Measurements from ENCODE around the gene MAD1L1.

MAD1L1 gene

DNA sequence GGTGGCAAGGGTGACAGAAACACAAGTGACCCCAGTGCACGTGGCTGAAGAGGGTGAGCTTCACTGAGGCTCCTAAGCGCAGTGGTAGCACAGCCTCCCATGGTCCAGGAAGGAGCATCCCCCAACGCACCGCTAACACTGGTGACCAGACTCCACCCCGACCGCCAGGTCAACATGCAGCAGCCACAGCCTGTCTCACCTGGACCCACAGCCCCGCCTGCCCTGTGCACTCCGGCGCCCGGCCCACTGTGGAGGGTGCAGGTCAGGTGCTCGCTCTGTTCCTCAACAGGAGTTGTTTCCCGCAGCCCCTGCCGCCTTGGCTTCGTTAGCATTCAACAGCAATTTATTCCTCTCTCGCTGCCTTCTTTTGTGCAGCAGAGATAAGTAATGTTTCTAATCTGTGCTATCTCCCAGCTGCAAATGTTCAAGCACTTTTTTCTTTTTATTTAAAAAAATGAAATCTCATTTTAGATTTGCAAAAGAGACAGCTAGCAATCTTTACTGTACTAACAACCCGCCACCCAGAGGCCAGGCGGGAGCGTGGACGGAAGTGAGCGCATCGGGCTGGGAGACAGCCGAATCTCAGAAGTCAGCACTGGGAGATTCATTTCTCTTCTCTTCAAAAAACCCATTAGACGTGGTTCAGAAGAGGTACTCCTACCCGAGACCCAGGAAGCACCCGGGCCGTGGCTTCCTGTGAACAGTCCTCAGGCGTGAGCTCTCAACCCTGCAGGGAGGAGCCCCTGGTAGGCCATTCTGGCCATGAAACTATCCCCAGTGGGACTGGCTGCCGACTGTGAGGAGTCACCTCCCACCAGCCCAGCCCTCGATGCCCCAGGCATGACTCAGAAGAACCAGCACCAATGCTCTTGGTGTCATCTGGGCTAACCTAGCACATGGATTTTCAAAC is 133.4 kb downstream of the MAD1L1 start:
- no peak for DNase-seq

GRCh38 chr7:2098496-2098895 is 134.2 kb downstream of the MAD1L1 start:
- no peak for DNase-seq

GRCh38 chr7:2098056-2098455 is 134.7 kb downstream of the MAD1L1 start:
- DNase-seq: no peak

GRCh38 chr7:2097492-2097891 is 135.3 kb downstream of the MAD1L1 start:
- no peak for DNase-seq

GRCh38 chr7:2096692-2097387 is 135.9 kb downstream of the MAD1L1 start:
- DNase-seq: no peak

GRCh38 chr7:2095436-2095835 is 137.3 kb downstream of the MAD1L1 start:
- DNase-seq: no peak

DNA sequence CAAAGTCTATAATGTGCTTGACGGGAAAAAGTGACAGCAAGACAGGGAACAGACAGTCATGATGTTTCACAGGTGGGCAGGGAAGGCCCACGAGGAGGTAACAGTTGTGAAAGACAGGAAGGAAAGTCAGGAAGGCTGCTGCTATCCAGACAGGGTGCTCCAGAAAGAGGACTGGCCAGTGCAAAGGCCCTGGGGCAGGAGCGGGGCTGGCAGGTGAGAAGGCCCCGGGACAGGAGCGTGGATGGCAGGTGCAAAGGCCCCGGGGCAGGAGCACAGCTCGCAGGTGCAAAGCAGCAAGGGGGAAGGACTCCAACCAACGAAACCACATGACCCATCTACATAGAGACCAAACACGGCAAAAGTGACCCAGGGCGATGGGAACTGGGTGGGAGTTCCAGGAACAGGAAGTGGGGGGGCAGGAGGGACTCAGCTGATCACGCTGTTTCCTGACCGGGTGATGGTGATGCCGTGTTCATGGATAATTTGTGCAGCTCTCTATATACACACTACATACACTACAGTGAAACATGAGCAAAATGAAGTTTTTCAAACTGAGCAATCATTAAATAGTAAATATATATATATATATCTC is 138.2 kb downstream of the MAD1L1 start:
- no peak for DNase-seq

- DNase-seq: no peak
These were observed 138.9 kb downstream of the MAD1L1 start for GRCh38 chr7:2093843-2094220.

DNA sequence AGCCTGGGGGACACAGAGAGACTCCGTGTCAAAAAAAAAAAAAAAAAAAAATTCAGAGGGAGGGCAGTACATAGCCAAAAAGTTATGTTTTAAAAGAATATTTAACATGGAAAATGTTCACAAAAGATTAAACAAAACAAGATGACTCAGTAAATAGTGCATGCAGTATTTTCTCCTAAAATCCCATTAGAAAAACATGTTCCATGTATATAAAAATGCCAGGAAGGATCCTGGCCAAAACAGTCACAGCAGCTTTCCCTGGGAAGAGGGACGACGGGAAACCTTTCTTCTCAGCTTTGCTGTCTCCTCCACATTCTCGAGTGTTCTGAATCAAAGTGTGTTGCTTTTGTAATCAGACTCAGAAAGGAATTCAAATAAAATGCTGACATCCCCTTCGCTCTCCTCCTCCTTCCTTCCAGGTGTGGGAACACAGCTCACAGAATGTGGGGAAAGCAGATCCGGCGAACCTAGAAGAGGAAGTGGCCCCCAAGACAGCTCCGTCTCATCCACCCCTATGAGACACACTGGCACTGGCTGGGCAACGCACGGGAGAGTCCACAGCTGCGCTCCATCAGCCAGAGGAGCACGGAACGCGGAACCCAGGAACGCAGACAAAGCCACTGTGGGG is 139.4 kb downstream of the MAD1L1 start:
- no peak for DNase-seq

GRCh38 chr7:2092279-2092678 is 140.5 kb downstream of the MAD1L1 start:
- no peak for DNase-seq

DNA sequence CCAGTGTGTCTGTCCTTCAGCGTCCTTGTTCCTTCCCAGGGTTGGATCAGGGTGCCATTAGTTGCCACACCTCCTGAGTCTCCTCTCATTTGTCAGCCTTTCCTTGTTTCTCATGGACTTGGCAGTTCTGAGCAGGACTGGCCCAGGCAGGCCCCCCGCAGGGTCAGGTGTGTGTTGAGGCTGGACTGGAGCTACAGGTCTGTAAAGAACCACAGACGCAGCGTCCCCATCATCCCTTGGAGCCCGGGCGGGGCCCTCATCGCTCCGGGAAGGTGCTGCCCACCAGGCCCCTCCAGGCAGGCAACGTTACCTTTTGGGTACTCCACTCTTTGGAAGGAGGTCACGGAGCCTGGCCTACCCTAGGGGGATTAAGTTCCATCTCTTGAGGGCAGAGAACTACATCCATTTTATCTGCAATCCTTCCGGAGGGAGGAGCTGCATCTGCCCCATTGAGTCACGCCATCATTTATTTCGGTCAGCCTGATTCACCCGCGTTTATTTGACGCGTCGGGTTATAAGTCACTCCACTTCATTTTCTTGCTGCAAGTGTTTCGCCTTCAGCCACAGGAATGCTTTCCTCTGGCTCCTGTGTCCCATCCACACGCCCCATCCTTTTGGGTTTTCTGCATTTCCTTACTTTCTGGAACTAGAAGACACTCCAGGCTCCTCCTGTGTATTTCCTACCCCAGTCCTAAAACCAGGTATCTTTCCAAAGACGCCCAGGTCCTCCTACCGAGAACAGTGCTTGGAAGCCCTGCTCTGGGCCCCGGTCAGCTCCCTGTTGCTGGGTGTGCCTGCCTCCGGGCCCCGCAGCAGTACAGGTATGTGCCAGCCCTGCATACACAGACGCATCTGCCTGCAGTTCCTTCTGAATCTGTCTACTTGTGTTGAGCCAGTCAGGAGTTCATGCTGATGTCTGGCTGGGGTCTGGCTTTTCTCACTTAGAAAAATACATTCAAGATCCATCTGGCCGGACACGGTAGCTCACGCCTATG is 141.9 kb downstream of the MAD1L1 start:
- no peak for DNase-seq

GRCh38 chr7:2088801-2089200 is 143.9 kb downstream of the MAD1L1 start:
- DNase-seq: no peak

DNA sequence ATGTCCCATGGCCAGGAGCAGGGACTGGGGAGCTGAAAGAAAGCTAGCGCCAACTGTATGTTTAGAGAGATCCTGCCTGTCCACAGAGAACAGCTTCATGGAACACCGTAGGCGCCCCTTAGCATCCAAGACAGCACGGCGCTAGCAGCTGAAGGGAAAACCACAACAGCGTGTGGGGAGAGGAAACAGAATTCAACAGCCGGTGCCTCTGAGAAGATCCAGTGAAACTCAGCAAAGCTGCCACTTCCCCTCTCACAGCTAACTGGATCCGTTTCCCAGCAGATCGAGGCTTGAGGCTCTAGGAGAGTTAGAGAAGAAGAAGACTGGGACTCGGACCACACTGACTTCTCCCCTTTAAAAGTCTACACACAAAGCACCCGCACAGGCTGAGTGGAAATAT is 145.0 kb downstream of the MAD1L1 start:
- DNase-seq: no peak

DNA sequence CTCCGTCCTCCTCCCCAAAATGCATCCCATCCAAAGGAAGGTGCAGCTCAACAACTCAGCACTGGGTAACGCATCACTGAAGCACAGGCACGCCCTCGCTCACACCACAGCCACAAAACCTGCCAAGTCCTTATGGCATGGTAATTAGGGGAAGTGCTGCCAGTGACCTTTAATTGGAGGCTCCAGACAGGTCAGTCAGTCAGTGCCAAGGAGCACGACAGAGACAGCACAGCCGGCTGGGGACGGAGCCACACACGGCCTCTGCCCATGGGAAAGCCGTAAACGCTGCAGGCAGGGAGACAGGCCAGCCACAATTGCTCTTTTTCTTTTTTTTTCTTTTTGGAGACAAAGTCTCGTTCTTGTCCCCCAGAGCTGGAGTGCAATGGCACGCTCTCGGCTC is 146.5 kb downstream of the MAD1L1 start:
- no peak for DNase-seq

DNA sequence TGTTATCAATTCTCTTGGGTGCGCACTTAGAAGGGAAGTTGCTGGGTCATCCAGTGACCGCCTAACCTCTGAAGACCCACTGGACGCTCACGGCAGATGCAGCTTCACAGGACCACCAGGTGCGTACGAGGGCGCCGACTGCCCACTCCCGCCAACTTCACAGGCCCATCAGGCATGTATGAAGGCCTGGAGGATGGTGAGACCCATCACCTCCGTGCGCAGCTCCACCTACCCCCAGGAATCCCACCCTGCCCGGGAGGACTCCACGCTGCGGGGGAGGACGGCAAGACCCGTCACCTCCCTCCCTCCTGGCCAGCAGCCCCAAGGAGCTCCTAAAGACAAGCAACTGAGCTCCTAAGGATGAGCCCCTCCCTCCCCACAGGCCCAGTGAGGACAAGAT is 146.9 kb downstream of the MAD1L1 start:
- DNase-seq: no peak

GRCh38 chr7:2084781-2085505 is 147.8 kb downstream of the MAD1L1 start:
- no peak for DNase-seq

GRCh38 chr7:2084331-2084730 is 148.4 kb downstream of the MAD1L1 start:
- DNase-seq: no peak

- DNase-seq: no peak
These were observed 149.4 kb downstream of the MAD1L1 start for GRCh38 chr7:2083362-2083761.

DNA sequence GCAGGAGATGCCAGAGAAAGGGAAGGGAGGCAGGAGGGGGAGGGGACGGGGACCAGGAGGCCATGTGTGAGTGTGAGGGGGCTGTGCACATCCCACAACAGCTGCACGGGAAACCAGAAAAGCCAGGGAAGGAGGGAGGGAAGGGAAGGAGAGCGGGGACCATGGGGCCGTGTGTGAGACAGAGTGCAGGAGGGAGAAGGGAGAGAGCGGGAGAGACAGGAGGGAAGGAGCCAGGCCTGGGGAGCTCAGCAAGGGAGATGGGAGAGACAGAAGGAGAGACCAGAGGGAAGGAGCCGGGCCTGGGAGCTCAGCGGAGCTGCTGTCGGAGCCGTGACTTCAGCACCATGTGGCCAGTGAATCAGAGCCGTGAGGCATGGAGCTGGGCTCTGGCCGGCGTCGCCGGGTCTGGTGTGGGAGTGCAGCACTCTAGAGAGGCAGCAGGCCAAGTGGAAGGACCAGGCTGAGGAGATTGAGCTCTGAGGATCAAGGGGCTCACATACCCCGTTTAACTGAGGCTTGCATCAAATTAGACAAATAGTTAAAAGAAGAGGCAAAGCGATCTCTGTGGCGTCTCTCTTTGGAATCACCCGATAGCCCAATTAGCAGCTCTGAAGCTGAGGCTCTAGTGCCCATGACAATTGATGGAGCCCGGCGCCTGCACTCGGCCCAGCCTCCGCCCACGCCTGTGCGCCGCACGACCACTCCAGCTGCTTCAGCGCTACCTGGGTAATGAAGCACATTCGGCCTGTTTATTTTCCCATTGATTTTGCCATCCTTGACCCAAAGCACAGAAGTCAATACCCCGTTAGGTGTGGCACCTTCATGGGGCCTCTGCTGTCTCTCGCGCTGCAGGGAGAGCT is 150.4 kb downstream of the MAD1L1 start:
- DNase-seq: no peak

- DNase-seq: no peak
These were observed 151.1 kb downstream of the MAD1L1 start for GRCh38 chr7:2081526-2082135.

All from NCI-H1417 treated with DMSO at 0.1 percent for 48 hours (cell line).